ENCODE measurements around the gene CYP4A22.

The CYP4A22 gene

DNA sequence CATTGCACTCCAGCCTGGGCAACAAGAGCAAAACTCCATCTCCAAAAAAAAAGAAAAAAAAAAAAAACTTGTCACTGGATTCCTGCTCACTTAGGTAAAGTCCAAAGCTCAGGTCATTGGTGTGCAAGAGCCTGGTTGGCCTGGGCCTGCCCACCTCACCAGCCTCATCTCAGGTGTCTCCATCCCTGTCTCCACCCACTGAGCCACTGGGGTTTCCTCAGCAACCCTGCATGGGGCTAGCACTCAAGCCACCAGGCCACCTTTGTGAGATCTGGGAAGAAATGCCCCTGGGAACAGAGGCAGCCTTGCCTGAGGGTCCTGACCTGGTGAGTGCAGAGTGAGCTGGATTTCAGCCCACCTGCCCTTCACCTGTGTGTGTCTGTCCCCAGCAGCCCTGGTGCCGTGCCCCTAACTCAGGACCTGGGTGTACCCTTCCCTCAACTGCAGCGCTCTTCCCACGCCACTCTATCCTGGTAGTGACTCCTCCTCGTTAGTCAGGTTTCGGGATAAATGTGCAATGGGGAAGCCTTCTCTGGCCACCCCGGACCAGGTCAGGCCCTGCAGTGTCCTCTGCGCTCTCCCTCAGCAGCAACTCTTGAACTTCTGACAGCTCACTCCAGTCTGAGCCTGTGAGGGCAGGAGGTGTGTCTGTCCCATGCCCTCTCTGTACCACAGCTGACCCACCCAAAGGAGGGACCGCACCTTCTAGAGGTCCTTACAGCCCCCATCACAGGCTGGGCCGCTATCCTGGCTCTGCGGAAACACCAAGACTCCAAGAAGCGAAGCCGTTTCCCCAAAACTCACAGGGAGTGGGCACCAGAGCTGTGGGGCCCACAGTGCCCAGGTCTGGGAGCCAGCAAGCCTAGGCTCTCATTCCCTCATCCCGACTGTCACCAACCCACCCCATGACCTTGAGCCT, 49.3 kb downstream of the CYP4A22 start:
- H3K36me3 ChIP-seq (ENCODE audit: control insufficient read depth, insufficient read depth, low read length): no peaks in the 10 kb centered on the region
- H3K4me3 ChIP-seq (ENCODE audit: extremely low read depth, insufficient read depth, low read length, poor library complexity, severe bottlenecking): no peak overlapping the region
- no peaks in the 10 kb centered on the region for H3K9me3 ChIP-seq (ENCODE audit: control insufficient read depth, low read length)
- peaks cover 8% of the 10 kb centered on the region for H3K4me1 ChIP-seq (ENCODE audit: control insufficient read depth, insufficient read depth, low read length, poor library complexity, severe bottlenecking)
- H3K27ac ChIP-seq (ENCODE audit: low read depth, low read length, severe bottlenecking): no peak overlapping the region
- 95 to 98% methylated on average over 12 to 13 of the region's 13 CpGs for WGBS, 2 experiments (ENCODE audit: insufficient coverage in 2 of 2)

DNA sequence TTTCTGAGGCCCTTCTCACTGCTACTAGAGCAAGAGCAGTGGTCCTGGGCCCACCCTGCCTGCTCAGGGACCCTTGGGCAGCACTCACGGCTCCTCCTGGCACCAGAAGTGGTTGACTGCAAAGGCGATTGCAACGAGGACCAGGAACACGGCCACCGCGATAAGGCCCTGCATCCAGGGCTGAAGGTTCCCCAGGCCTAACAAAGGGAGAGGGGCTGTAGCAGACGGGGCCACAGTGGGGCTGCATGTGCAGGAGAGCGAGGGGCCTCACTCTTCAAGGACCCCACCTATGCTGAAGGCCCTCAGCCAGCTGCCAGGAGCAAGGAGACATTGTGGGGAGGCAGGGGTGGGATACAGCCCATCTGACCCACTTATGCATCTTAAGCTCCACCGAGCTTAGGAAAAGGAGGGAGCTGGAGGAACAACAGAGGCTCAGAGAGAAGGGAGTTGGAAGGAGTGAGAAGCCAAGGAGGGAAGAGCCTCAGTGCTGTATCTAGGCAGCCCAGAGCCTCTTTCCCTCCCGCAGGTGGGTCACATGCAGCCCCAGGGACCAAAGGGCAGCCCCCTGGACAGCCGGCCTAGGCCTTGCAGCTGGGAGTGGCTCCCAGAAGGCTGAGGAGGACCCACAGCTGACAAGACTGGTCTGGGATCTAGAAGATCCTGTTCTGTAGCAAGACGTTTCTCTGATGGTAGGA, 50.1 kb downstream of the CYP4A22 start:
- WGBS, 2 experiments (ENCODE audit: insufficient coverage in 2 of 2): 88 to 89% methylated on average over 10 of the region's 12 CpGs

DNA sequence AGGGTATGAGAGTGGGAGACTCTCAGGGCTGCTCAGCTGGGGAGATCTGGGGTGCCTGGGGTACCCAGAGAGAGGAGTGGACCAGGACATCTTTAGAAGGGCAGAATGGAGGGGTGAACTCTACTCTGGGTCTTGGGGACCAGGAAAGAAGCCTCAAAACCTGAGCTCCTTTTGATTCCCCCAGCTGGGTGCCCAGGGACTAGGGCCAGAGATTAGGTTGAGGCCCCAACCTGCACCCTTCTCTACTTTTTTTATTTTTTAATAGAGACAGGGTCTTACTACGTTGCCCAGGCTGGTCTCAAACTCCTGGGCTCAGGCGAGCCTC, 50.6 kb downstream of the CYP4A22 start:
- no peak overlapping the region for H3K27ac ChIP-seq (ENCODE audit: low read depth, low read length, severe bottlenecking)
- H3K4me3 ChIP-seq (ENCODE audit: extremely low read depth, insufficient read depth, low read length, poor library complexity, severe bottlenecking): no peak overlapping the region
- H3K4me1 ChIP-seq (ENCODE audit: control insufficient read depth, insufficient read depth, low read length, poor library complexity, severe bottlenecking): peaks cover 13% of the 10 kb centered on the region
- H3K36me3 ChIP-seq (ENCODE audit: control insufficient read depth, insufficient read depth, low read length): no peaks in the 10 kb centered on the region
- no peaks in the 10 kb centered on the region for H3K9me3 ChIP-seq (ENCODE audit: control insufficient read depth, low read length)
- WGBS, 2 experiments (ENCODE audit: insufficient coverage in 2 of 2): 81 to 83% methylated on average over 2 of the region's 2 CpGs

More for the DNA sequence above, 50.1 kb downstream of the CYP4A22 start:
- H3K4me3 ChIP-seq (ENCODE audit: extremely low read depth, insufficient read depth, low read length, poor library complexity, severe bottlenecking): no peak overlapping the region
- no peaks in the 10 kb centered on the region for H3K36me3 ChIP-seq (ENCODE audit: control insufficient read depth, insufficient read depth, low read length)
- no peaks in the 10 kb centered on the region for H3K9me3 ChIP-seq (ENCODE audit: control insufficient read depth, low read length)
- H3K4me1 ChIP-seq (ENCODE audit: control insufficient read depth, insufficient read depth, low read length, poor library complexity, severe bottlenecking): peaks cover 13% of the 10 kb centered on the region
- no peak overlapping the region for H3K27ac ChIP-seq (ENCODE audit: low read depth, low read length, severe bottlenecking)

DNA sequence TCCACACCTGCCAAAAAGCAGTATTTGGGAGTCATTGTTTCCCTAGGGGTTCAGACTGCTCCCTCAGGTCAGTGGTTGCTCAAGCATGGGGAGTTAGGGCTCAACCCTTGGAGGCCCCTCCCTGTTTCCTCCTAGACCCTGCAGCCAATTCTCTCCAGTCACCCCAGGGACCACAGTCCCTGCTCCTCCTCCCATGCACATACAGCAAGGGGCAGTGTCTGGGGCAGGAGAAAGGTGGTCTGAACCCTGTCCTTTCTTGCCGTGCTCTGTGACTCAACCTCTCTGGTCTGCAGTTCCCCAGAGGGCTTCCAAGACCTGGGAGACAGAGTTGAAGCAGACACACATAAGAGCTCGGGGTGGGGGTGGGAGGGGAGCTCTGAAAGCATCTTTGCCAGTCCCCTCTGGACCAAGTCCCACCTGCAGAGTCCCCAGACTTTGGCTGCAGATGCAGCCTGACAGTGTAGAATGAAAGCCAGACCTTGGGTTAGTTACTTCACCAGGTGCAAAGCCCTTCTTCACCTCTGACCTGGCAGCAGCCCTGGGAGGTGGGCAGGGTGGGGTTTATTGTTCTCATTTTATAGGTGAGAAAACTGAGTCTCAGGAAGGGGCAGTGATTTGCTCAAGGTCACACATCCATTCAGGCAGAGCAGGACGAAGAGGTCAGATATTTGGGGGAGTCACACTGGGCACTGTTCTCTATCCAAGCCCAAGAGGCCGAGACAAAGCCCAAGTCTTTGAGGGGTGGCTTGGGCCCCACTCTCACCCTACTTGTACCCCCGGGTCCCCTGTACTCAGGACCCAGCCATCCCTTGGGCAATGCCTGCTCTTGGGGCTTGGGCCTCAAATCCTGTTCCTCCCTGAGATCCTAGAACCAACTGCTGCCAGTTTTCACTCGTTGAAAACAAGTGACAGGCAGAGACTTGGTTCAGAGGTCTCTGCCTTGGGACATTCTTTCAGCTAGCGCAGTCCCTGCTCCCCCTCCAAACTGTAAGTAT, 51.8 kb downstream of the CYP4A22 start:
- Histone ChIP-seq H3K27ac (ENCODE audit: low read depth, low read length, severe bottlenecking) (no peak overlapping the region), H3K4me3 (ENCODE audit: extremely low read depth, insufficient read depth, low read length, poor library complexity, severe bottlenecking) (no peak overlapping the region), H3K4me1 (ENCODE audit: control insufficient read depth, insufficient read depth, low read length, poor library complexity, severe bottlenecking) (peaks cover 13% of the 10 kb centered on the region), H3K36me3 (ENCODE audit: control insufficient read depth, insufficient read depth, low read length) (no peaks in the 10 kb centered on the region), H3K9me3 (ENCODE audit: control insufficient read depth, low read length) (no peaks in the 10 kb centered on the region)
- WGBS, 2 experiments (ENCODE audit: insufficient coverage in 2 of 2): 92 to 96% methylated on average over 5 to 6 of the region's 7 CpGs

DNA sequence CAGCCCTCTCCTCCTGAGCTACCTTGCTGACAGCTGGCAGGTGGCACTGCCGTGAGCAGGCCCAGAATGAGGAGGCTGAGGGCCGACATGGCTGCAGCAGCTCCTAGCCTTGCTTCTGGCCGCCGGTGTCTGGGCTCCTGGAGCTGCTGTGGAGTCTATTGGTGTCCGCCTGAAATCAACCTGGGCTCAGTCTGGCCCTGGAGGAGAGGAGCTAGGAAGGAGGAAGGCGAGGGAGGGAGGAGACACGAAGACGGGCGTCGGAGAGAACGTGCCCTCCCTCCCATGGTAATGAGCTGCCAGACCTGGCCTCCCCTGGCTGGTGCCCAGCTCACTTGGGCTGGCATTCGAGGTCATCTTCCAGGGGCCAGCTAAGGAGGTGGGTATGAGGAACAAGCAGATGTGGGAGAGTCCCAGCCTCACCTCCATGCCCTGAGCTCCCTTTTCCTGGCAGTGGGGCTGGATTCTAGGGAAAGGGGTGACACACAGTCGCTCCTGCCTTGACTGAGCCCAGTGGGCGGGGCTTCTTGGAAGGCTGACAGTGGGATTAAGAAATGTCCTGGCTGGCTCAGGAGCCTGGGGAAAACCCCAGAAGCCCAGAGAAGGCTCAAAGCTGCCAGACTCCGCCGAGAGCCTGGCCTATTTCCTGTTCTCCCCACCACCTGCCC, 52.7 kb downstream of the CYP4A22 start, which contains the start of gene PDZK1IP1:
Gene PDZK1IP1, minus strand, starts transcription at position 193 of the 665 bp plus-strand sequence. Its CDS starts 104 bp downstream, at position 89.
- Histone ChIP-seq H3K4me3 (ENCODE audit: extremely low read depth, insufficient read depth, low read length, poor library complexity, severe bottlenecking) (no peak within 1 kb of the TSS), H3K27ac (ENCODE audit: low read depth, low read length, severe bottlenecking) (no peak within 1 kb of the TSS), H3K36me3 (ENCODE audit: control insufficient read depth, insufficient read depth, low read length) (no peaks in the 10 kb centered on the region), H3K4me1 (ENCODE audit: control insufficient read depth, insufficient read depth, low read length, poor library complexity, severe bottlenecking) (peaks cover 13% of the 10 kb centered on the region), H3K9me3 (ENCODE audit: control insufficient read depth, low read length) (no peaks in the 10 kb centered on the region)
- WGBS, 2 experiments (ENCODE audit: insufficient coverage in 2 of 2): 74 to 83% methylated on average over 8 to 15 of the region's 16 CpGs

DNA sequence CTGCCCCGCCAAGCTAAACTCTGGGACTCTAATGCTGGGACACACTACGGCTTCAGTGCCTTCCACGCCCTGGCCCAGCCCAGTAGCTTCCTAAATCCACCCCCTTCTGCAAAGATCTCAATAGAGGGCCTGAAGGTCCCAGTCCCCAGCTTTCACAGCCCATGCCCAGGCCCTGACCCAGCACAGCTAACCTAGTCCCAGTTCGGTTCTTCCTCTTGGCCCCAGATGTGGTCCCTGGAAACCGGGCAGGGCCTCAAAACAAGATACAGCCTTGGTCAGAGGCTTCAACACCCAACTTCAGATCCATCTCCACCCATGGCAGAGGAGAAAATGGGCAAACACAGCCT, 53.2 kb downstream of the CYP4A22 start:
- Histone ChIP-seq H3K4me1 (ENCODE audit: control insufficient read depth, insufficient read depth, low read length, poor library complexity, severe bottlenecking) (peaks cover 13% of the 10 kb centered on the region), H3K27ac (ENCODE audit: low read depth, low read length, severe bottlenecking) (no peak overlapping the region), H3K36me3 (ENCODE audit: control insufficient read depth, insufficient read depth, low read length) (no peaks in the 10 kb centered on the region), H3K9me3 (ENCODE audit: control insufficient read depth, low read length) (no peaks in the 10 kb centered on the region), H3K4me3 (ENCODE audit: extremely low read depth, insufficient read depth, low read length, poor library complexity, severe bottlenecking) (no peak overlapping the region)
- WGBS, 2 experiments (ENCODE audit: insufficient coverage in 2 of 2): 74 to 100% methylated on average over 2 to 4 of the region's 5 CpGs

DNA sequence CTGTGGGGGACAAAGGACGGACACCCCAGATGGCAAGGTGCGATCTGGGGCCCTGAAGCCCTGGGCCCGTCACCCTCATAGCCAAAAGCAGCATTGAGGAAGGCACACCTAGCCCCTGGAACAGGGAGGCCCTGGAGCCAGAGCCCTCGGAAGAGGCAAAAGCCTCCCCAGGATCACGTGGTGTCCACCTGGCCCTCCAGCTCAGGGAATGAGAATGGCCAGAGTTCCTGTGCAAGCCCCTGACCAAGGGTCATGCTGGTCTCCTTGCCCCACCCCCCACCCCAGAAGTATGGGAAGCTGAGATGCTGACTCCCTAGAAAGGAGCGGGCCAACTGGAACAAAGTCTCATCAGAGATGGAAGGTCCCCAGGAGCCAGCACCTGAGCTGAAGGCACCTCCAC, 53.6 kb downstream of the CYP4A22 start:
- Histone ChIP-seq H3K9me3 (ENCODE audit: control insufficient read depth, low read length) (no peaks in the 10 kb centered on the region), H3K36me3 (ENCODE audit: control insufficient read depth, insufficient read depth, low read length) (no peaks in the 10 kb centered on the region), H3K4me1 (ENCODE audit: control insufficient read depth, insufficient read depth, low read length, poor library complexity, severe bottlenecking) (peaks cover 13% of the 10 kb centered on the region), H3K27ac (ENCODE audit: low read depth, low read length, severe bottlenecking) (no peak overlapping the region), H3K4me3 (ENCODE audit: extremely low read depth, insufficient read depth, low read length, poor library complexity, severe bottlenecking) (no peak overlapping the region)
- WGBS, 2 experiments (ENCODE audit: insufficient coverage in 2 of 2): 92 to 97% methylated on average over 5 to 6 of the region's 6 CpGs

DNA sequence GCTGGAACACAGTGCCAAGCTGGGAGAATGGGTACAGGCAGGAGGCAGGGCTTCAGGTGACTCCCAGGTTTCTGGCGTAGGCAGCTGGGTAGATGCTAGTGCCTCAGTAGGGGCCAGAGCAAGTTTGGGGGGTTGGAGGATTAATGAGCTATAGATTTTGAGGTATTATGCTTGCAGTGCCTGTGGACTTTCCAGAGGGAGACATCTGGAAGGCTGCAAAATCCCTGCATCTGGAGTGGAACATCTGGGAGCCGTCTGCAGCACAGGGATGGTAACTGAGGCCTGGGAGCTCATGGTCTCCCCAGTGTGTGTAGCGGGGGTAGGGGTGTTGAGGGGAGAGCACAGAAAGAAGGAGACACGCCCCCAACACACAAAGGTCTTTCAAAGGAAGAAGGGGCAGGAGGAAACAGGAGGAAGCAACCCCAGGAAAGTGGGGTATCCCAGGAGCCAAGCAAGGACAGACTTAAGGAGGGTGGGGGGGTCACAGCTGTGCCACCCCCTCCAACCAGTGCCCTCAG, 54.8 kb downstream of the CYP4A22 start:
- Histone ChIP-seq H3K27ac (ENCODE audit: low read depth, low read length, severe bottlenecking) (no peak overlapping the region), H3K4me1 (ENCODE audit: control insufficient read depth, insufficient read depth, low read length, poor library complexity, severe bottlenecking) (peaks cover 13% of the 10 kb centered on the region), H3K9me3 (ENCODE audit: control insufficient read depth, low read length) (no peaks in the 10 kb centered on the region), H3K36me3 (ENCODE audit: control insufficient read depth, insufficient read depth, low read length) (no peaks in the 10 kb centered on the region), H3K4me3 (ENCODE audit: extremely low read depth, insufficient read depth, low read length, poor library complexity, severe bottlenecking) (no peak overlapping the region)
- 73 to 79% methylated on average over 2 of the region's 4 CpGs for WGBS, 2 experiments (ENCODE audit: insufficient coverage in 2 of 2)

DNA sequence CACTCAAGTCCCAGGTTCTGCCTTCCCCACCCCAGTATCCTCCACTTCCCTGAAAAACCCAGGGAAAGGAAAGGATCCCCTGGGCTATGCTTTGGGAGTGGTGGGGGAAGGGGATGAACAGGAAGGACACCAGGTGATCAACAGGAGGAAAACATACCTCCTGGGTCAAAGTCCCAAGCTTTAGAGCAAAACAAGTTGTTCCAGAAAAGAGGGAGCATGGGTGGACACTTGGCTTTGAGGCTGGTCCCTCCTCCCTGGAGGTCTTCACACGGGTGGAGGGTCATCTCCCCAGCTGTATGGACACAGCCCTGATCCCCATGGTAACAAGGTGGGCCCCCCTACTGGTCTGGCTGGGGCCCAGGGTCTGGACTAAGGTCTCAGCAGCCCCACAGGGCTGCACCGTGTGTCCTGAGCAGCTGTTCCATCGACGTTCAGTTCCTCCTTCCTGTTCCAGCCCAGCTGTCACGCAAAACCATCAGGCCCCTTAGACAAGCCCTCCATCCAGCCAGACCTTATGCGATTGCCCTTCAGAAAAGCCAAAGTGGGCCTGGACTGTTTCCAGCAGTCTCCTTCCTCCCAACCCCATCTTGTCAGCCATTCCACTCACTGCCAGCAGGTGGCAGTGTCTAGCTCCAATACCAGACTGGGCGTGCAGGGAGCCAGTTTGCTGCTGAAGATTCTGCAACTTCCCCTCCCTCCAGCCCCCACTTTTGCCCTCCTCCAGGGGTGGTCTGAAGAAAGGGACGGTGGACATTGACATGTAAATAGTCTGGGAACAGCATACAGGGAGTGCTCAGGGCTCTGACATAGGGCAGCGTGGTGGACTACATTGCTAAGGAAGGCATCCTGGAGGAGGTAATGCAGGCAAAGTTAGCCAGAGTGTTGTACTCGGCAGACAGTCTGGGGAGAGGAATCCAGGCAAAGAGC, 55.5 kb downstream of the CYP4A22 start:
- Histone ChIP-seq H3K9me3 (ENCODE audit: control insufficient read depth, low read length) (no peaks in the 10 kb centered on the region), H3K4me1 (ENCODE audit: control insufficient read depth, insufficient read depth, low read length, poor library complexity, severe bottlenecking) (peaks cover 13% of the 10 kb centered on the region), H3K27ac (ENCODE audit: low read depth, low read length, severe bottlenecking) (no peak overlapping the region), H3K4me3 (ENCODE audit: extremely low read depth, insufficient read depth, low read length, poor library complexity, severe bottlenecking) (no peak overlapping the region), H3K36me3 (ENCODE audit: control insufficient read depth, insufficient read depth, low read length) (no peaks in the 10 kb centered on the region)
- WGBS, 2 experiments (ENCODE audit: insufficient coverage in 2 of 2): 16 to 21% methylated on average over 6 to 8 of the region's 10 CpGs

Measured in mesodermal cell (in vitro differentiated cells).